Caco-2 (cell line): ENCODE results near the gene PAM. TPM values are rescaled to one million over a fixed set of nuclear protein-coding genes. Genes with fewer than 3 reads are reported as not detected.
A peak's percentile ranks its signal among the peaks of the same experiment; 100 is the strongest.

Source experiments
- BruUV-seq: library from RNA; stranded (reverse); fragments of 400-500 nt; replicated peaks from 2 replicates; lab custom pipeline; 2021; lab: Mats Ljungman, UMichigan
- CTCF ChIA-PET: fragments of 300-600 bp; sonication (Branson Sonifier 250); formaldehyde crosslinking; loops from one replicate; lab custom pipeline; 2022; ENCODE audit warnings: antibody characterized with exemption; lab: Charles Lee
- POLR2A ChIA-PET: fragments of 300-600 bp; sonication (Branson Sonifier 250); formaldehyde crosslinking; loops from one replicate; lab custom pipeline; 2022; ENCODE audit warnings: antibody characterized with exemption; lab: Charles Lee
- DNase-seq, 2 experiments: peaks; one replicate each; pipeline versions ENCODE4 v3.0.0 to v3.0.0-alpha.2; 2020 to 2022
- H3K27me3 ChIP-seq: replicated peaks from 2 replicates; pipeline ENCODE4 v1.6.0; 2011; ENCODE audit warnings: low read length; ENCODE audit not compliant: control insufficient read depth, insufficient read depth
- H3K36me3 ChIP-seq: 2 replicates; pipeline ENCODE4 v1.5.1; 2011; ENCODE audit warnings: low read length; ENCODE audit not compliant: control insufficient read depth, insufficient read depth
- H3K4me1 ChIP-seq: fragments of 250-450 bp; sonication (Bioruptor Pico); 2 replicates; pipeline ENCODE4 v1.5.1; 2020; ENCODE audit warnings: mild to moderate bottlenecking
- H3K4me3 ChIP-seq: 2 replicates; pipeline ENCODE4 v1.5.1; 2011; ENCODE audit warnings: low read depth, mild to moderate bottlenecking, control low read depth, low read length
- H3K9me3 ChIP-seq: fragments of 250-450 bp; sonication (Bioruptor Pico); 2 replicates; pipeline ENCODE4 v1.5.1; 2020; ENCODE audit warnings: mild to moderate bottlenecking, moderate library complexity
- H3K27ac Mint-ChIP-seq: one replicate; pipeline ENCODE4 v1.8.0; 2022; ENCODE audit warnings: mixed read lengths; ENCODE audit not compliant: unreplicated experiment
- H3K27me3 Mint-ChIP-seq: one replicate; pipeline ENCODE4 v1.8.0; 2022; ENCODE audit warnings: mixed read lengths; ENCODE audit not compliant: insufficient read depth, unreplicated experiment
- H3K36me3 Mint-ChIP-seq: one replicate; pipeline ENCODE4 v1.8.0; 2022; ENCODE audit warnings: mild to moderate bottlenecking, mixed read lengths; ENCODE audit not compliant: insufficient read depth, unreplicated experiment
- H3K4me1 Mint-ChIP-seq: one replicate; pipeline ENCODE4 v1.8.0; 2022; ENCODE audit warnings: low read depth, mixed read lengths; ENCODE audit not compliant: unreplicated experiment
- H3K4me3 Mint-ChIP-seq: one replicate; pipeline ENCODE4 v1.8.0; 2022; ENCODE audit warnings: mild to moderate bottlenecking, moderate library complexity, mixed read lengths; ENCODE audit not compliant: unreplicated experiment
- H3K9me3 Mint-ChIP-seq: one replicate; pipeline ENCODE4 v1.8.0; 2022; ENCODE audit warnings: mixed read lengths; ENCODE audit not compliant: unreplicated experiment
- intact Hi-C: fragments of 100-400 bp; cut with micrococcal nuclease; formaldehyde crosslinking; loops from one replicate; pipeline ENCODE4 v1.10.0; 2022; ENCODE audit not compliant: unreplicated experiment
- total RNA-seq: library from RNA; stranded (reverse); gene quantifications from 2 replicates; pipeline ENCODE4 v1.2.3, GENCODE V29; 2022
- TF ChIP-seq, protein P1 (sequence below), 2 experiments: fragments of 200-600 bp in 1 of 2; IDR thresholded peaks; 1 replicate in 1 of 2; 2 replicates in 1 of 2; pipeline versions ENCODE4 v1.5.1 to v1.8.0; 2011 to 2022; ENCODE audit warnings: antibody characterized with exemption in 1 of 2, control low read depth in 1 of 2, inconsistent platforms in 1 of 2, low read depth in 1 of 2, low read length in 1 of 2, mild to moderate bottlenecking in 1 of 2, moderate library complexity in 1 of 2; ENCODE audit not compliant: insufficient read depth in 1 of 2, severe bottlenecking in 1 of 2, unreplicated experiment in 1 of 2

The PAM gene
- total RNA-seq, 1 experiment from 2014 or later: 48.0 TPM

DNA sequence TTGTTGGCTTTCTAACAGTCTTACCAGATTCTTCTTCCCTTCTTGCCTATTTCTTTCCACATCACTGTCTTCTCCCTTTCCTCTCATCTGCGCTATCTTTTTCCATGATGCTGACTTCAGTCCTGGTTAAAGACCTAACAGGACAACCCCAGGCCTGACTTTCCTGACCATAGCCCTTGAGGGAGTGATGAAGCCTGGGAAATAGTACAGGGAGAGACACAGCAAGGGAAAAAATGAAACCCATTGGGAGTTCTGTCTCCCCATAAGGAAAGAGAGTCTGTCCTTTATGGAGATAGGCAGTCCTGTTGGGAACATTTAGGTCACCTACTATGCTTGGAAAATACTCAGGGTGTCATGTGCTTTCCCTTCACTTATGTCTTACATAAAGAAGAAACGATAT, 272.2 kb downstream of the PAM start:
- H3K4me1 Mint-ChIP-seq: no peaks in the 10 kb centered on the region
- H3K4me3 ChIP-seq: no peak overlapping the region
- H3K4me1 ChIP-seq: no peaks in the 10 kb centered on the region
- H3K27me3 ChIP-seq: no peaks in the 10 kb centered on the region
- no TSS peak for BruUV-seq
- no peaks in the 10 kb centered on the region for H3K36me3 ChIP-seq
- H3K36me3 Mint-ChIP-seq: no peaks in the 10 kb centered on the region
- TF ChIP-seq, protein P1, sequence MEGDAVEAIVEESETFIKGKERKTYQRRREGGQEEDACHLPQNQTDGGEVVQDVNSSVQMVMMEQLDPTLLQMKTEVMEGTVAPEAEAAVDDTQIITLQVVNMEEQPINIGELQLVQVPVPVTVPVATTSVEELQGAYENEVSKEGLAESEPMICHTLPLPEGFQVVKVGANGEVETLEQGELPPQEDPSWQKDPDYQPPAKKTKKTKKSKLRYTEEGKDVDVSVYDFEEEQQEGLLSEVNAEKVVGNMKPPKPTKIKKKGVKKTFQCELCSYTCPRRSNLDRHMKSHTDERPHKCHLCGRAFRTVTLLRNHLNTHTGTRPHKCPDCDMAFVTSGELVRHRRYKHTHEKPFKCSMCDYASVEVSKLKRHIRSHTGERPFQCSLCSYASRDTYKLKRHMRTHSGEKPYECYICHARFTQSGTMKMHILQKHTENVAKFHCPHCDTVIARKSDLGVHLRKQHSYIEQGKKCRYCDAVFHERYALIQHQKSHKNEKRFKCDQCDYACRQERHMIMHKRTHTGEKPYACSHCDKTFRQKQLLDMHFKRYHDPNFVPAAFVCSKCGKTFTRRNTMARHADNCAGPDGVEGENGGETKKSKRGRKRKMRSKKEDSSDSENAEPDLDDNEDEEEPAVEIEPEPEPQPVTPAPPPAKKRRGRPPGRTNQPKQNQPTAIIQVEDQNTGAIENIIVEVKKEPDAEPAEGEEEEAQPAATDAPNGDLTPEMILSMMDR (IDR thresholded peaks at IDR 0.05; ENCODE audit: insufficient read depth in 1 of 2, low read depth in 1 of 2, low read length in 1 of 2, severe bottlenecking in 1 of 2, unreplicated experiment in 1 of 2): no peak
- ChIA-PET POLR2A (no interaction called here), CTCF (interaction anchor here (0.9 kb wide), 1 partner anchor 247 kb away, joined by 3 read pairs; no protein-coding TSS in a partner anchor)
- intact Hi-C loops: no loop called here
- no peaks in the 10 kb centered on the region for H3K27me3 Mint-ChIP-seq
- no peak for DNase-seq
- no peaks in the 10 kb centered on the region for H3K9me3 Mint-ChIP-seq
- H3K27ac Mint-ChIP-seq: no peak overlapping the region
- H3K4me3 Mint-ChIP-seq: no peak overlapping the region
- H3K9me3 ChIP-seq: no peaks in the 10 kb centered on the region

DNA sequence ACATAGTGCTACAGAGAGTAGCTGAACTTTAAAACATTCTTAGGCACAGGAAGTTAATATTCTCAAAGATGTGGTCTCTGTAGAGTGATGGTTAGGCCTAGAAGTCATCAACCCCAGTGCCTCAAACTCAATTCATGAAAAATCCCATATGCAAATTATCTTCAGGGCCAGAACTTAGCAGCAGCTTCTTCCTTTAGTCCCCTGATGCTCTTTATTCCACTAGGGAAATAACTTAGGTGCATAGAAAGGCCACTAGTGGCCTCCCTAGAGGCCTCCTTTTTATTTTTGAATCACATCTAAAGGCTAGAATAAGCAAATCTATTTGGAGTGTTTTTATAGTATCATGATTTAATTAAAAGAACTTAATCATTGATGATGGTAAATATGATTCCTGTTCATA, 276.5 kb downstream of the PAM start:
- ChIA-PET CTCF (interaction anchor here (0.6 to 1.4 kb wide), 4 partner anchors 12 to 108 kb away, joined by 3 to 4 read pairs (median 4); partner anchors contain the start of genes GIN1 and PPIP5K2), POLR2A (no interaction called here)
- H3K4me1 Mint-ChIP-seq: no peaks in the 10 kb centered on the region
- no peak overlapping the region for H3K4me3 ChIP-seq
- TF ChIP-seq, protein P1 (IDR thresholded peaks at IDR 0.05; ENCODE audit: insufficient read depth in 1 of 2, low read depth in 1 of 2, low read length in 1 of 2, severe bottlenecking in 1 of 2, unreplicated experiment in 1 of 2): peak; percentile 21 to 56
- no peak overlapping the region for H3K27ac Mint-ChIP-seq
- no peaks in the 10 kb centered on the region for H3K27me3 Mint-ChIP-seq
- intact Hi-C loops: no loop called here
- no peaks in the 10 kb centered on the region for H3K9me3 ChIP-seq
- H3K4me1 ChIP-seq: no peaks in the 10 kb centered on the region
- no peaks in the 10 kb centered on the region for H3K27me3 ChIP-seq
- DNase-seq: no peak
- H3K4me3 Mint-ChIP-seq: no peak overlapping the region
- BruUV-seq: no TSS peak
- no peaks in the 10 kb centered on the region for H3K9me3 Mint-ChIP-seq
- H3K36me3 ChIP-seq: no peaks in the 10 kb centered on the region
- no peaks in the 10 kb centered on the region for H3K36me3 Mint-ChIP-seq

DNA sequence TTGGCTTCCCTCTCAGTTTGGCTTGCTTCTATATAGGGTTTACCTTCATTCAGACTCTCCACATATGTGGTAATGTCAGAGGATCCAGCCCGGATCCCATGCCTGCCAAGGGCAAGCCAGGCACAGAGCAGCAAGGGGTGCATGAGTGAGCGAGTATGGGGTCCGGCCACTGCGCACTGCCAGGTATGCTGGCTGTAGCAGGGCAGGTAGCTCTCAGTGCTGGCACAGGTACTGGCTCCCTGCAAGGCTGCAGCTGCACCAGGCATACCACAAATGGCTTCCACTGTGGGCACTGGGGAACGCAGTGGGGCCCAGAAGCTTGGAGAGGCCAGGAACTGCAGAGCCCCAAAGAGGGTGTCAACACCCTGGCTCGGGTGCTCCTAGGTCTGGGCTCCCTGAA, 278.6 kb downstream of the PAM start:
- Mint-ChIP-seq H3K4me3 (no peak overlapping the region), H3K9me3 (no peaks in the 10 kb centered on the region), H3K4me1 (no peaks in the 10 kb centered on the region), H3K36me3 (no peaks in the 10 kb centered on the region), H3K27ac (no peak overlapping the region), H3K27me3 (no peaks in the 10 kb centered on the region)
- ChIA-PET POLR2A (no interaction called here), CTCF (no interaction called here)
- intact Hi-C loops: no loop called here
- no peaks in the 10 kb centered on the region for H3K9me3 ChIP-seq
- H3K4me1 ChIP-seq: no peaks in the 10 kb centered on the region
- no peak overlapping the region for H3K4me3 ChIP-seq
- no TSS peak for BruUV-seq
- no peak for DNase-seq
- TF ChIP-seq, protein P1 (IDR thresholded peaks at IDR 0.05; ENCODE audit: insufficient read depth in 1 of 2, low read depth in 1 of 2, low read length in 1 of 2, severe bottlenecking in 1 of 2, unreplicated experiment in 1 of 2): no peak
- no peaks in the 10 kb centered on the region for H3K27me3 ChIP-seq
- no peaks in the 10 kb centered on the region for H3K36me3 ChIP-seq
